ENCODE data around the gene LTBR.

LTBR gene

GRCh38 chr12:6428326-6428725 is 44.4 kb downstream of the LTBR start:
- no peak for DNase-seq

DNA sequence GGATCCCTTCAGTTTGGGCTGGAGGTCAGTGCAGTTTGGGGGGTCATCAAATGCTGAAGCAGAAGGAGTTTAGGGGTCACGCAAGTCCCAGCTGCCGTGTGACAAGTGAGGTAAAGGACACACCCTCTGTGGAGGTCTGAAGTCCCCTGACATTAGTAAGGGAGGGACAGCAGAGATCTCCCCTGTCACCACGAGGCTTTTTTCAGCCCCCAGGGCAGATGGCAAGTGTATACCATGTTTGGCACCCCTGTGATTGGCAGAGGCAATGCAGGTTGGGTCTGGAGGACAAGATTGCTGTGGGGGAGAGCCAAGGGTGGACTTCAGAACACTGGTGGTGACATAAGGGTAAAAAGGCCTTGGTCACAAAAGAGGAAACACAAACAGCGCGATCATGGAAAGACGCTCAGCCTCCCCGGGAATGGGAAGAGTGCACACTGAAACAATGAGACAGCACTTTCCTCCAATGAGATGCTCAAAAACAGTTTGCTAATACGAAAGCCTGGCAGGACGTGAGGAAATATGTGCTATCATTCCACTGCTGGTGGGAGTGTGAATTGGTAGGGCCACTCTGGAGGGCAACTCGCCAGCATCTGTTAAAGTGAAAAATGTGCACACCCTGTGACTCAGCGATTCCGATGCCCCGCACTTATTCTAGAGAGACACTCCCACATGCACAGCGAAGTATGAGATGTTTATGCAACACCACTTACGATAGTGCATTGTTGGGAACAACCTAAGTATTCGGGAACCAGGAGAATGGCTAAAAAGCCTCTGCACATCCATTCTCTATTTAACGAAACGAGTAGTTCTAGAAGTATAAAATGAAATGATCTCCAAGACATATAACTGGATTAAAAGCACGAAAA is 46.4 kb downstream of the LTBR start:
- no peak for DNase-seq

GRCh38 chr12:6432991-6433390 is 49.0 kb downstream of the LTBR start:
- no peak for DNase-seq

- no peak for DNase-seq
These were observed 50.5 kb downstream of the LTBR start for GRCh38 chr12:6434205-6435140.

- DNase-seq, result no peak
These were observed 52.2 kb downstream of the LTBR start for GRCh38 chr12:6435961-6436715.

DNA sequence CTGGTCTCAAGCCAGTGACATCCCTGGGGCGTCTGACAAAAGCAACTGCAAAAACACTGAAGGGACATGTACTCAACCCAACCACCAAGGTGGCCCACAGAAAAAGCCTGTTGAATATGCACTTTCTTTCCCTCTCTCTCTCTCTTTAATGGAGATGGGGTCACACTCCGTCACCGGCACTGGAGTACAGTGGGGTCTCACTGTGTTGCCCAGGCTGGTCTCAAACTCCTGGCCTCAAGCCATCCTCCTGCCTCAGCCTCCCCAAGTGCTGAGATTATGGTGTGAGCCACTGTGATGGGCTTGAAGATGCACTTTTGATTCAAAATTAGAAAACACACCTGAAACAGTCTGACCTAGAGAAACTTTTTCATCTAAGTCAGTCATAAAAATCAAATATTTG is 53.6 kb downstream of the LTBR start:
- no peak for DNase-seq

DNA sequence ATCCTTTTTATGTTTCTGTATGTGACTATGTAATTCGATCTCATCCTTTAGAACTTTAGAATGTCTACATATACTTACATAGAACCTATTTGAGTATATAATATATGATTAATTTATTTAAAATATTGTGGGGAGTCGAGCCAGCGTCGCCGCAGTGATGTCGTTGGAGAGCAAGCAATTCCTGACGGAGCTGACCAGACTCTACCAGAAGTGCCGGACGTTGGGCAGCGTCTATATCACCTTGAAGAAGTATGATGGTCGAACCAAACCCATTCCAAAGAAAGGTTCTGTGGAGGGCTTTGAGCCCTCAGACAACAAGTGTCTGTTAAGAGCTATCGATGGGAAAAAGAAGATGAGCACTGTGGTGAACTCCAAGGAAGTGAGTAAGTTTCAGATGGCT is 54.4 kb downstream of the LTBR start:
- no peak for DNase-seq

DNA sequence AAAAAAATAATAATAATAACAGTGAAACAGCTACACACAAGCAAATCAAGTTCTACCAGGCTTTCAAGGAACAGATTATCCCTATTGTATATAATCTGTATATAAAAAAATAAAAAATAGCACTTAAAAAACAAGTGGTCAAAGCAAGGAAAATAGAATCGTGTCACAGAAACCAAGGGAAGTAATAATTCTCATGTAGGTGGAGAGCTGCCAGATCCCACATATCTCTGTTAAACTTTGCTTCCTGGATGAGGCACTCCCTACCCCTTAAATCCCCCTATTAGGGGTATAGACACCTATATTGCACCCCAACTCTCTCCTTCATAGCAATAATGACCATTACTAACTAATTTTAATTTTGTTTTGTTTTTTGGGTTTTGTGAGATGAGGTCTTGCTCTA is 56.4 kb downstream of the LTBR start:
- no peak for DNase-seq

All from NCI-H187 (cell line).